GM06990 (cell line): ENCODE data around the gene AOC2.
"Not testable (repeated sequence)": the region's sequence is repeated elsewhere in the genome, so short reads cannot be mapped to it uniquely, and the experiment has no call there.

Experiments used
- DNase-seq: peaks from one replicate; pipeline ENCODE4 v3.0.0-alpha.2; 2011; ENCODE audit not compliant: insufficient read length; ENCODE audit errors: extremely low read depth
- H3K27me3 ChIP-seq: replicated peaks from 2 replicates; pipeline ENCODE4 v1.6.0; 2011; ENCODE audit warnings: low read length; ENCODE audit not compliant: control insufficient read depth, insufficient read depth
- H3K36me3 ChIP-seq: 2 replicates; pipeline ENCODE4 v1.5.1; 2011; ENCODE audit warnings: low read length; ENCODE audit not compliant: control insufficient read depth, insufficient read depth
- H3K4me3 ChIP-seq: replicated peaks from 2 replicates; pipeline ENCODE4 v1.5.1; 2011; ENCODE audit warnings: low read depth, mild to moderate bottlenecking, control low read depth, low read length
- TF ChIP-seq, protein P1 (sequence below): IDR thresholded peaks from 2 replicates; pipeline ENCODE4 v1.5.1; 2011; ENCODE audit warnings: low read length, control low read depth, mild to moderate bottlenecking, inconsistent platforms; ENCODE audit not compliant: insufficient read depth, poor library complexity, severe bottlenecking

The AOC2 gene

DNA sequence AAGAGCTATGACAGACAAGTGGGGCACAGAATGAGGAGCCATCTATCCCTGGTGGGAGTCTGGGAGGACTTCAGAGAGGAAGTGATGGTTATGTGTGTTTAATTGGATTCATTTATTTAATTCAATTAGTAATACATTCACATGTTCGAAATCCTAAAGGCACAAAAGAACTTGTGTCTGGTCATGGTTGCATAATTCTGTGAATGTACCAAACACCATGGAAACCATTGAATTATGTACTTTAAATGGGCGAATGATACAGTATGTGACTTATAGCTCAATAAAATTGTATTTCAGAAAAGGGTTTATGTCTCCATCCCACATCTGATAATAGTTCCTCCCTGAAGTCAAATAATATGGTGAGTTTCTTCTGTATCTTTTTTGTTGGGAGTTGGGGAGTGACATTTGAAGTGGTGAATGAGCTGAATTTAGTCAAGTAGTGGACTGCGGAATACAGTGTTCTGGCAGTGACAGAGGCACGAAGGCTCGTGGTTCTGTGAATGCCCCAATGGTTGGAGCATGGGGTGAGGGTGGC is 36.5 kb downstream of the AOC2 start:
- H3K27me3 ChIP-seq = peaks cover 2% of the 10 kb centered on the region
- TF ChIP-seq, protein P1, sequence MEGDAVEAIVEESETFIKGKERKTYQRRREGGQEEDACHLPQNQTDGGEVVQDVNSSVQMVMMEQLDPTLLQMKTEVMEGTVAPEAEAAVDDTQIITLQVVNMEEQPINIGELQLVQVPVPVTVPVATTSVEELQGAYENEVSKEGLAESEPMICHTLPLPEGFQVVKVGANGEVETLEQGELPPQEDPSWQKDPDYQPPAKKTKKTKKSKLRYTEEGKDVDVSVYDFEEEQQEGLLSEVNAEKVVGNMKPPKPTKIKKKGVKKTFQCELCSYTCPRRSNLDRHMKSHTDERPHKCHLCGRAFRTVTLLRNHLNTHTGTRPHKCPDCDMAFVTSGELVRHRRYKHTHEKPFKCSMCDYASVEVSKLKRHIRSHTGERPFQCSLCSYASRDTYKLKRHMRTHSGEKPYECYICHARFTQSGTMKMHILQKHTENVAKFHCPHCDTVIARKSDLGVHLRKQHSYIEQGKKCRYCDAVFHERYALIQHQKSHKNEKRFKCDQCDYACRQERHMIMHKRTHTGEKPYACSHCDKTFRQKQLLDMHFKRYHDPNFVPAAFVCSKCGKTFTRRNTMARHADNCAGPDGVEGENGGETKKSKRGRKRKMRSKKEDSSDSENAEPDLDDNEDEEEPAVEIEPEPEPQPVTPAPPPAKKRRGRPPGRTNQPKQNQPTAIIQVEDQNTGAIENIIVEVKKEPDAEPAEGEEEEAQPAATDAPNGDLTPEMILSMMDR = no peak
- DNase-seq = no peak
- H3K36me3 ChIP-seq = no peaks in the 10 kb centered on the region
- H3K4me3 ChIP-seq = no peak overlapping the region

GRCh38 chr17:42881706-42882105 is 37.3 kb downstream of the AOC2 start:
- not testable (repeated sequence) for H3K27me3 ChIP-seq, H3K36me3 ChIP-seq, DNase-seq, H3K4me3 ChIP-seq

DNA sequence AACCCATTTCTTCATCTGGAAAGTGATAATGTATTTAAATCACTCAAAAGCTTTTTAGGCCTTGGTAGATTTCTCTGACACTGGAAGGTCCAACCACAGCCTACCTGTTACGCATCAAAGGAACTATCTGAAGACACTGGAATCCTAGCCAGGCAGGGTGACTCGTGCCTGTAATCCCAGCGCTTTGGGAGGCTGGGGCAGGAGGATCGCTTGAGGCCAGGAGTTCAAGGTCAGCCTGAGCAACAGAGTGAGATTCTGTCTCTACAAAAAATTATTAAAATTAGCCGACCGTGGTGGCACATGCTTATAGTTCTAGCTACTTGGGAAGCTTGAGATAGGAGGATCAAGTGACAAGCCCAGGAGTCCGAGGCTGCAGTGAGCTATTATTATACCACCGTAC is 37.8 kb downstream of the AOC2 start:
- peaks cover 2% of the 10 kb centered on the region for H3K27me3 ChIP-seq
- no peak for DNase-seq
- H3K4me3 ChIP-seq = no peak overlapping the region
- TF ChIP-seq, protein P1 = no peak
- H3K36me3 ChIP-seq = no peaks in the 10 kb centered on the region

DNA sequence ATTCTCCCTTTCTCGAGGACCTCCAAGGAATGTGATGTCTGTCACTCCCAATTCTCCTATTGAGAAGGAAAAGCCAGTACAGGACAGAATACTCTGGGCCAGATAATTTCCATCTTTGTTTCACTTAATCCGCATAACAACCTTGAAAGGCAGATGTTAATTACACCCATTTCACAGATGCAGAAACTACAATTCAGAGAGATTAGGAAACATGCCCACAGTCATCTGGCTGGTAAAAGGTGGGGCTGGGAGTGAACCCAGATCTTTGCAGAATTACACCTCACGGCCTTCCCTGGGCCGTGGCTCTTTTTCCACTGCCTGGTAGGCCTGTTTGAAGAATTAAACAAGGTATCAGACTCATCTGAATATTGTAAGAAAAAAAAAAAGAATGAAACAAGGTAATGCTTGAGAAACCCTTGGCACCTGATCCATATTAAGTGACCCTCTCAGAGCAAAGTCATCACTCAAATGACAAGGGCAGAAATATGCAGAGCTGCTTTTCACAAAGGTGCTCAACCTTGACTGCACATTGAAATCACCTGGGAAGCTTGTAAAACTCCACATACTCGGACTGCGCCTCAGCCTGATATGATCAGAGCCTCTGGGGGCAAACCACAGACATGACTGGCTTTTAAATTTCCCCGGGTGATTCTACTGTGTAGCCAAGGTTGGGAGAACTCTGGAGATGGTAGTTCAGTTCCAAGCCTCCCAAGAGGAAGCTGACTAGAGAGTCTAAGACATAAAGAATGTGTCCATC is 39.6 kb downstream of the AOC2 start:
- DNase-seq = no peak
- Histone ChIP-seq H3K36me3 (no peaks in the 10 kb centered on the region), H3K4me3 (no peak overlapping the region), H3K27me3 (peaks cover 2% of the 10 kb centered on the region)
- TF ChIP-seq, protein P1 = no peak

GRCh38 chr17:42885806-42886205 is 41.4 kb downstream of the AOC2 start:
- not testable (repeated sequence) for H3K27me3 ChIP-seq, H3K4me3 ChIP-seq, H3K36me3 ChIP-seq, DNase-seq

DNA sequence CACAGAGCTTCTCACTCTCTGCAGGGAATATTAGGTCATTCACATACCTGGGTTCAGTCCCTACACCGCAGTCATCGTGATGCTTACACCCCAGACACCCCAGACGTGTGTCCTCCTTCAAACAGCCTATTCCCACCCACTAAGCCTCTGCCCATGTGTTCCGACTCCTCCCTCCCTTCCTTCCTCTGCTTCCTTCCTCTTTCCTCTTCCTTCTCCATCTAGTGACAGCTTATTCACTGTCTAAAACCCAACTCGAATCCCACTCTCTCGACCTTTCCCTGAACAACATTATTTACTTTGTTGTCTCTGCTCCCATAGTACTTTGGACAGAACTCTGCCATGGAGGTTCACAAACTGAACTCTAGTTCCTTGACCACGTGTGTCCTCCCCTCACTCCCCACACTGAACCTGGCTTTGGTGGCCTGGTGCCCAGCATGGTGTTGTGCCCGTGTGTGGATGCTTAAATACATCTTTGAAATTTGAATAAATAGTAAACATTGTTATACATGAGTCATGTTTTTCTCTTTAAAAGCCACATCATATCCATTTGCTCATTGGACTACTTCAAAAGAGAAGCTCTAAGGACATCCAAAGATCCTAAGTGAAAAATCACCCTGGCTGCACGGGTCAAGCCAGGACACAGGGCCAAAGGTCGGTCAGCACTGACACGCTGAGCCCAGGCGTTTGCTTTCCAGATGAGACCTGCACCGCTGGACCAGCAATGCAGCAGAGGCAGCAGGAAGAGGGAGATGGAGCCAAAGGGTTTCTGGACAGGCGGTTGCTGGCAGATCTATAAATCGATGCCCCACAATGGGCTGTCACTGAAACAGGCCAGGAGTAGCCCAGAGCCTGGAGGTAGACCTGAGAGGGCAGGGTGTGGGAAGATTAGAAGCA is 42.1 kb downstream of the AOC2 start:
- H3K27me3 ChIP-seq = no peaks in the 10 kb centered on the region
- no peak overlapping the region for H3K4me3 ChIP-seq
- no peaks in the 10 kb centered on the region for H3K36me3 ChIP-seq
- TF ChIP-seq, protein P1 = no peak
- DNase-seq = no peak
